ENCODE data around the gene NATD1. TPM values are rescaled to one million over a fixed set of nuclear protein-coding genes. Genes with fewer than 3 reads are reported as not detected.

NATD1 gene
- 2.5 and 3.4 TPM in 2 replicates for total RNA-seq (ENCODE audit: low replicate concordance)

GRCh38 chr17:21252796-21253645, at the start of gene NATD1:
Gene NATD1, minus strand, starts transcription at chr17:21253410. Its CDS starts 146 bp downstream, at chr17:21253264.

DNA sequence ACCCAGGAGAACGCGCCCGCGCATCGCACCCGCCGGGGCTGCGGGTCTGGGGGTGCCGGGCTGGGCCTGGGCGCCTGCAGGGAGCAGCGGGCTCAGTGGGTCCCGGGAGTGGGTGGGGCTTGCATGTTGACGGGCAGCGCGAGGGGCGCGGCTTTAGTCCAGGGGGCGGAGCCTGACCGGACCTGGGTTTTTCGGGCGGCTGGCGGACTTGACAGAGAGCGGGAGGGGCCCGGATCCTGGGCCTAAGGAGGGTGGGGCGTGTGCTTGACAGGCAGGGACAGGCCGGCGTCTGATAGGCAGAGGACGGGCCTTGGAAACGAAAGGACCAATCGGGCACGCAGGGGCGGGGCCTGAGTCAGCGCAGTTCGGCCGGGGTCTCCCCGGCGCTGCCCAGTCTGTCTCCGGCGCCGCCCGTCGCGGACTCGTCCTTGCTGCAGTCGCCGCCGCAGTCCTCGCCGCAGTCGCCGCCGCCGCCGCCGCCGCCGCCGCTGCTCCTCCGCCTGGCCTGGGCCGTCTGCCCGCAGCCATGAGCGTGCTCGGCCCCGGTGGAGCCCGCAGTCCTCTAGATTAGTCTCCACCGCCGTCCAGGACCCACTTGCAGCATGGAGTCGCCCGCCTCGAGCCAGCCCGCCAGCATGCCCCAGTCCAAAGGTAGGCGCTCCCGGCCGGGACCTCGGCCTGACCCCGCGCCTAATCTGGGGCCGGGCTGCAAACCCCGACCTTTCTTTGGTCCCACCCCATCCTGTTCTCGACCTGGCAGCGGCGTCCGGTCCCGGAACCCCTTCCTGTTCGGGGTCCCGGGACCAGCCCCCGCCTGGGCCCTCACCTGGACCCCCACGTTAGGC, 31.3 kb upstream of the NATD1 start, which contains the start of gene MAP2K3:
Gene MAP2K3, plus strand, starts transcription at position 393 of the 845 bp plus-strand sequence. Its CDS starts 210 bp downstream, at position 603.

DNA sequence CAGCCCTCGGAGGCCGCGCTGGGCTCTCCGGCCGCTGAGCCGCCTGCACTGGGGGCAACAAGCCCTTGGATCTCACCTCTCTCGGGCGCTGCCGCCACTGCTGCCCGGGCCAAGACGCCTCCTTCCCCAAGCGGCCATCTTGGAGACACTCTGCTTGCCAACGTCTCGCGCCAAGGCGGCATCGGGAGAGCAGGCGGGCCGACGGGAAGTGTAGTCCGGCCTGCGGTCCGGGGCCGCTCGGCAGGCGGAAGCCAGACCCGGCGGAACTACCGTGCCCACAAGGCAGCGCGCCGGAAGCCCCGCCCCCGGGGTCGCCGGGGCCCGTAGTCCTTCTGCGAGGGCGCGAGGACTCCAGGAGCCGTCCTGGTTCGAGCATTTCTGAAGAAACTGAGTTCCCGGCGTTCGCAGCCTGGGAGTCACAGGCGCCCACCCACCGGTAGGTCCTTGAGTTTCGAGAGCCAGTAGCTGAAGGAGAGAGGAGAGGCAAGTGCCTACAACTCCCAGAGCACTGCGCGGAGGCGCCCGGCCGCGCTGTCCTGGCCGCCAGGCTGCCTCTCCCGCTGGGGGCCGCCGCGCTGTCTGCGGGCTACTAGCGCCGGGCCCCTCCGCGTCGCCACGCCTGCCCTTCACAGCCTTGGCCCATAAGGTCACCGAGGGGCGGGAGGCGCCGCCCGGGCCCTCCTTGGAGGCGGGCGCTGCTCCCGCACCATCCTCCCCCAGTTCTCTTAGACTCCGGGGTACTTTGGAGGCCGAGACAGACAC, 39.0 kb downstream of the NATD1 start, which contains the start of gene TMEM11:
Gene TMEM11, minus strand, starts transcription at position 147 of the 762 bp plus-strand sequence. Its CDS starts 9 bp downstream, at position 138.

Other genes with a start within 250 kb of the NATD1 start
- gene USP22, start 210.4 kb downstream of the NATD1 start, total RNA-seq (ENCODE audit: low replicate concordance), result 200 and 230 TPM in 2 replicates
- gene DHRS7B, start 126.4 kb downstream of the NATD1 start, total RNA-seq (ENCODE audit: low replicate concordance), result 21.0 and 51.2 TPM in 2 replicates
- gene TMEM11, start 39.2 kb downstream of the NATD1 start, total RNA-seq (ENCODE audit: low replicate concordance), result 16.3 and 20.7 TPM in 2 replicates
- 8.9 and 9.6 TPM in 2 replicates for gene MAP2K3, start 31.3 kb upstream of the NATD1 start, total RNA-seq (ENCODE audit: low replicate concordance)
- gene KCNJ12, start 122.9 kb upstream of the NATD1 start, total RNA-seq (ENCODE audit: low replicate concordance), result under 0.01 and 24.8 TPM in 2 replicates

Data from smooth muscle cell of the coronary artery (primary cell).